Skeletal muscle cell (primary cell): Measurements from ENCODE around the gene PAX5.
"Not testable (repeated sequence)": the region's sequence is repeated elsewhere in the genome, so short reads cannot be mapped to it uniquely, and the experiment has no call there.

Source experiments
- DNase-seq: peaks from one replicate; pipeline ENCODE4 v3.0.0-alpha.2; 2010; ENCODE audit warnings: low read depth
- H3K4me3 ChIP-seq: 2 replicates; pipeline ENCODE4 v1.5.1; 2011; ENCODE audit warnings: low read depth, mild to moderate bottlenecking, control low read depth, low read length, moderate library complexity

PAX5 gene

DNA sequence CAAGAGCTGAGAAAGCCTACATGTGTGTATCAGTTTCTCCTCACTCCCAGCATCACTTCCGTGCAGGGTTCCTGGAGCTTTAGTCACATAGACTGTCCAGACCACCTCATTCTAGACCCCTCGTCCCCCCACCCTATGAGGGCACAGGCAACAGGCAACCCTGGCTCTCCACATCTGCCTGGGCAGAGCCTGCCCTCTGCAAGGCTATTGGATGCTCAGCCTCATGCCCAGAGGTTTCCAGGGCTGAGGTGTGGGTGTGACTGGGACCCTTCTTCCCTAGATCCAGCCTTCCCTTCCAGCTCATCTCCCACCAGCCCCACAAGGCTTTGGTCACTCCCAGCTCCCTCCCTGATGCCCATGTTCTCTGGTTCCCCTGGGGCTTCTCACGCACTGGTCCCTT is 161.4 kb downstream of the PAX5 start:
- DNase-seq: no peak
- H3K4me3 ChIP-seq: no peak overlapping the region

DNA sequence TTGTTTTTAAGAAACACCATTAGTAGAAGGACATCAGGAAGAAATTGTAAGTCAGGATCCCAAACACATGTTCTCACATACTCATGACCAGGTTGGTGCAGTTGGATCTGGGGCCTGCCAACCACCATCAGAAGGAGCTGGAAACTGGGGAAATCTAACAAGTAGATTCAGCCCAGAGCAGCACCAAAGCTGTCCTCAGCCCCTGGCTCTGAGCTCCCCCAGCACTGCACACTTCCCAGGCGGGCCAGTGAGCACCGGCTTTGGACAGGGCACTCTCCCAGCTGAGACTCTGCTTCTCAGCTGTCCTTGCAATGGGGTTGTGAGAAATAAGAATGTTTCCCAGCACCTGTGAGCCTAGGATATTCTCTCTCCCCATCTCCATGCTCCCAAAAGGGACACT is 162.5 kb downstream of the PAX5 start:
- no peak for DNase-seq
- H3K4me3 ChIP-seq: no peak overlapping the region

DNA sequence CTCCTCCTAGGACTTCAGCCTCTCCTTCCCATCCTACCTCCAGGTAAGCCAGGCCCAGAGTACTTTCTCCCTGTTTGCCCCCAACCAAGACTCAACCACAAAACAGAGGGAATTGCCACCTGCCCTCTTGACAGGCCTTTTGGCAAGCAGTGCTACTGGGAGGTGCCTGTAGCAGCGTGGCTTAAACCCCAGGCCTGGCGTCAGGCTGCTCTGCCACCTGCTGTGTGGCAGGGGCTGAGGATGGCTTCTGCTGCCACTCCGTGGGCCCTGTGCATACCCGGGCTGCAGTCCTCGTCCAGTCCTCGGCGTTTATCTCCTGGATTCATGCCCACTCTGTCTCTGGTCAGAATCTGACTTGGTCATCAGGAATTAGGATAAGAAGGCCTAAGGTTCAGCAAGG is 163.1 kb downstream of the PAX5 start:
- DNase-seq: no peak
- no peak overlapping the region for H3K4me3 ChIP-seq

GRCh38 chr9:36869605-36870004 is 164.5 kb downstream of the PAX5 start:
- not testable (repeated sequence) for DNase-seq, H3K4me3 ChIP-seq

- no peak overlapping the region for H3K4me3 ChIP-seq
- DNase-seq: no peak
Observed at GRCh38 chr9:36868586-36869282, 165.3 kb downstream of the PAX5 start.

- no peak overlapping the region for H3K4me3 ChIP-seq
- DNase-seq: no peak
Observed at GRCh38 chr9:36867672-36868471, 166.2 kb downstream of the PAX5 start.

- no peak overlapping the region for H3K4me3 ChIP-seq
- DNase-seq: no peak
Observed at GRCh38 chr9:36867241-36867640, 166.8 kb downstream of the PAX5 start.

- no peak for DNase-seq
- H3K4me3 ChIP-seq: no peak overlapping the region
Observed at GRCh38 chr9:36866840-36867239, 167.2 kb downstream of the PAX5 start.

- H3K4me3 ChIP-seq: no peak overlapping the region
- DNase-seq: no peak
Observed at GRCh38 chr9:36865731-36866635, 168.1 kb downstream of the PAX5 start.

- DNase-seq: no peak
- H3K4me3 ChIP-seq: no peak overlapping the region
Observed at GRCh38 chr9:36864491-36865410, 169.3 kb downstream of the PAX5 start.

- DNase-seq: peak; percentile 6
- H3K4me3 ChIP-seq: no peak overlapping the region
Observed at GRCh38 chr9:36862206-36863145, 171.6 kb downstream of the PAX5 start.

GRCh38 chr9:36861528-36862205 is 172.4 kb downstream of the PAX5 start:
- DNase-seq: no peak
- H3K4me3 ChIP-seq: no peak overlapping the region

- no peak for DNase-seq
- H3K4me3 ChIP-seq: no peak overlapping the region
Observed at GRCh38 chr9:36858805-36859375, 175.2 kb downstream of the PAX5 start.

DNA sequence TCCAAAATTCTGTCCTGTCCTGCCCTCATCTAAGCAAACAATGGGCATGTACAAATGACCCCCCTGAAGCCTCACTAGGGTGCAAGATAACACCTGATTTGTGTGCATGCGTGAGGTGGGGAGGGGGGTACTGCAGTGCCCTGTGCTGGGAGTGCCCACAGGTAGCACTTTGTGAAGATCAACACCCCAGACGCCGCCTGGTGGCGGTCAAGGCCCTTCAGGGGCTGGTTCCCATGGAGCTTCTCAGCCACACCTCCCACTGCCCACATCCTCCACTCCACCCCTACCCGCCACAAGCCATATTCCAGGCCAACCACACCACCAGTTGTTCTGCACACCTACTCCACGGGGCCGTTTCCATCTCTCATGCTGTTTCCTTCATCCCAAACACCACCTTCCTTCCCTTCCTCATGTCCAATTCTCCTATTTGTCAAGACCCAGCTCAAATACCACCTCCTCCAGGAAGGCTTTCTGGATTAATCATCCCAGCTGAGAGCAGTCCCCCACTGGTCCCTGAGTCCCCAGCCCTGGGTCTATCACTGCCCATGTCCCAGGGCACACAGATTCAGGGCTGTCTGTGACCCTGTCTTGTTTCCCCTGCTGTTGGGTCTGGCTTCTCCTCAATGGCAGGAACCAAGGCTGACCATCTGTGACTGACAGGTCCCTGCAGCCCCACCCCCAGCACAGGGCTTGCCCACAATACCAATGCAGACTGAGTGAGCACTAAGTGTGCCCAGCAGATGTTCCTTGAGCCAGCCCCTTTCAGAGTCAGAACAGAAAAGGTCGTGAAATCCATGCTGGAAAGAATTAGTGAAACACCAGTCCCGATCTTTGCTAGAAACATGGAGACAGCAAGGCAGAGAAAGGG is 178.4 kb downstream of the PAX5 start:
- H3K4me3 ChIP-seq: no peak overlapping the region
- DNase-seq: no peak

GRCh38 chr9:36854751-36855150 is 179.3 kb downstream of the PAX5 start:
- no peak overlapping the region for H3K4me3 ChIP-seq
- no peak for DNase-seq

GRCh38 chr9:36854034-36854433 is 180.0 kb downstream of the PAX5 start:
- no peak overlapping the region for H3K4me3 ChIP-seq
- DNase-seq: no peak
